K562 (cell line): ENCODE data around the gene ISM1.

Source experiments
- CREB1 ChIP-seq, 2 experiments: sonication (generic) in 1 of 2; formaldehyde crosslinking in 1 of 2; IDR thresholded peaks; 2 replicates each; pipeline versions ENCODE4 v1.6.1 to v1.8.0; 2012 to 2022; ENCODE audit warnings: inconsistent platforms in 1 of 2, mild to moderate bottlenecking in 1 of 2, missing genetic modification reagents in 1 of 2, moderate library complexity in 1 of 2
- CTCF ChIP-seq, 3 experiments: IDR thresholded peaks in 2 of 3; conservative IDR thresholded peaks in 1 of 3; 2 replicates each; pipeline ENCODE4 v1.5.1; 2011 to 2012; ENCODE audit warnings: low read length in 3 of 3, mild to moderate bottlenecking in 3 of 3, control low read depth in 2 of 3, improper control_type of control experiment in 1 of 3, inconsistent platforms in 1 of 3, low read depth in 1 of 3, mixed read lengths in 1 of 3, moderate library complexity in 1 of 3; ENCODE audit not compliant: insufficient read depth in 2 of 3
- CXXC5 ChIP-seq: fragments of 250-450 bp; sonication (Bioruptor Pico); IDR thresholded peaks from 2 replicates; pipeline ENCODE4 v1.8.0; 2022; ENCODE audit warnings: inconsistent platforms, mild to moderate bottlenecking, moderate library complexity
- ELF1 ChIP-seq: fragments of 200-800 bp; sonication (Bioruptor generic); IDR thresholded peaks from 2 replicates; pipeline ENCODE4 v1.6.1; 2016; ENCODE audit warnings: missing genetic modification characterization, missing compliant biosample characterization
- FOXA1 ChIP-seq: fragments of 450-650 bp; IDR thresholded peaks from 2 replicates; pipeline ENCODE4 v1.6.1; 2016; ENCODE audit warnings: mild to moderate bottlenecking, borderline replicate concordance
- RFX5 ChIP-seq: IDR thresholded peaks from 2 replicates; pipeline ENCODE4 v1.6.1; 2011; ENCODE audit warnings: low read depth, mild to moderate bottlenecking, improper control_type of control experiment, low read length

GRCh38 chr20:13337090-13337784 lies 116.2 kb downstream of the ISM1 start:
- no peak for TF ChIP-seq CREB1 (IDR thresholded peaks at IDR 0.05)
- no peak for TF ChIP-seq CREB1 (CRISPR knock-in tag; IDR thresholded peaks at IDR 0.05)
- TF ChIP-seq RFX5 = no peak
- TF ChIP-seq FOXA1 = no peak
- TF ChIP-seq CXXC5 (CRISPR knock-in tag) = no peak
- no peak for TF ChIP-seq CTCF (IDR thresholded peaks at IDR 0.05 in 2 of 3, conservative IDR thresholded peaks at IDR 0.05 in 1 of 3; ENCODE audit: insufficient read depth in 2 of 3, low read depth in 1 of 3, low read length in 3 of 3)
- TF ChIP-seq ELF1 (tag) = no peak
